Measurements from ENCODE around the gene RARG.

RARG gene

GRCh38 chr12:53194973-53195372 is 37.0 kb downstream of the RARG start:
- Histone ChIP-seq H3K27me3 (ENCODE audit: insufficient read depth, low read length) (peaks cover 3% of the 10 kb centered on the region), H2BK12ac (ENCODE audit: low read length) (no peak overlapping the region), H3K4ac (ENCODE audit: low read depth, low read length) (no peak overlapping the region), H3K4me2 (ENCODE audit: low read length) (no peak overlapping the region), H3K14ac (ENCODE audit: low read length) (no peak overlapping the region), H3K9me3 (ENCODE audit: insufficient read depth, low read depth, low read length) (no peaks in the 10 kb centered on the region), H3K27ac (ENCODE audit: low read depth, low read length) (no peak overlapping the region), H2AFZ (ENCODE audit: insufficient read depth, low read length, poor library complexity) (no peak overlapping the region), H2BK120ac (ENCODE audit: insufficient read depth, low read length, poor library complexity) (no peak overlapping the region), H3K23ac (ENCODE audit: low read length) (no peak overlapping the region), H4K91ac (ENCODE audit: low read depth, low read length) (no peak overlapping the region), H3K79me1 (ENCODE audit: low read length) (no peaks in the 10 kb centered on the region), H3K36me3 (ENCODE audit: control insufficient read depth in 1 of 2, insufficient read depth in 2 of 2, low read length in 2 of 2) (peaks cover 2 to 7% of the 10 kb centered on the region in 2 experiments), H2BK5ac (ENCODE audit: low read depth, low read length, poor library complexity) (no peak overlapping the region), H3K18ac (ENCODE audit: low read length) (no peak overlapping the region), H3K9ac (ENCODE audit: low read length) (no peak overlapping the region), H3K4me3 (ENCODE audit: low read depth, low read length) (no peak overlapping the region), H4K12ac (ENCODE audit: low read depth, low read length) (no peak overlapping the region), H2AK5ac (ENCODE audit: low read length) (no peak overlapping the region), H3K79me2 (ENCODE audit: control insufficient read depth, insufficient read depth, low read length, poor library complexity) (no peaks in the 10 kb centered on the region), H3K4me1 (ENCODE audit: control insufficient read depth in 1 of 2, insufficient read depth in 2 of 2, low read length in 2 of 2) (peaks cover 0 to 4% of the 10 kb centered on the region in 2 experiments), H4K8ac (ENCODE audit: low read depth, low read length) (no peak overlapping the region)
- DNase-seq = no peak
- WGBS (ENCODE audit: extremely low coverage, insufficient coverage, insufficient read length) = no CpG with 5 or more reads among the region's 1 CpG

- Histone ChIP-seq H3K23ac (ENCODE audit: low read length) (no peak overlapping the region), H2BK12ac (ENCODE audit: low read length) (no peak overlapping the region), H3K36me3 (ENCODE audit: control insufficient read depth in 1 of 2, insufficient read depth in 2 of 2, low read length in 2 of 2) (peaks cover 2 to 7% of the 10 kb centered on the region in 2 experiments), H3K27me3 (ENCODE audit: insufficient read depth, low read length) (peaks cover 3% of the 10 kb centered on the region), H4K91ac (ENCODE audit: low read depth, low read length) (no peak overlapping the region), H3K4me2 (ENCODE audit: low read length) (no peak overlapping the region), H2BK120ac (ENCODE audit: insufficient read depth, low read length, poor library complexity) (no peak overlapping the region), H3K79me2 (ENCODE audit: control insufficient read depth, insufficient read depth, low read length, poor library complexity) (no peaks in the 10 kb centered on the region), H3K27ac (ENCODE audit: low read depth, low read length) (no peak overlapping the region), H2AK5ac (ENCODE audit: low read length) (no peak overlapping the region), H3K9me3 (ENCODE audit: insufficient read depth, low read depth, low read length) (no peaks in the 10 kb centered on the region), H3K4me1 (ENCODE audit: control insufficient read depth in 1 of 2, insufficient read depth in 2 of 2, low read length in 2 of 2) (peaks cover 0 to 4% of the 10 kb centered on the region in 2 experiments), H3K79me1 (ENCODE audit: low read length) (no peaks in the 10 kb centered on the region), H3K4ac (ENCODE audit: low read depth, low read length) (no peak overlapping the region), H4K12ac (ENCODE audit: low read depth, low read length) (no peak overlapping the region), H2AFZ (ENCODE audit: insufficient read depth, low read length, poor library complexity) (no peak overlapping the region), H3K14ac (ENCODE audit: low read length) (no peak overlapping the region), H3K9ac (ENCODE audit: low read length) (no peak overlapping the region), H4K8ac (ENCODE audit: low read depth, low read length) (no peak overlapping the region), H2BK5ac (ENCODE audit: low read depth, low read length, poor library complexity) (no peak overlapping the region), H3K4me3 (ENCODE audit: low read depth, low read length) (no peak overlapping the region), H3K18ac (ENCODE audit: low read length) (no peak overlapping the region)
- no CpG with 5 or more reads among the region's 11 CpGs for WGBS (ENCODE audit: extremely low coverage, insufficient coverage, insufficient read length)
- DNase-seq = no peak
Observed at GRCh38 chr12:53193985-53194716, 37.9 kb downstream of the RARG start.

GRCh38 chr12:53193040-53193439 is 39.0 kb downstream of the RARG start:
- H3K79me1 ChIP-seq (ENCODE audit: low read length) = no peaks in the 10 kb centered on the region
- H3K9ac ChIP-seq (ENCODE audit: low read length) = no peak overlapping the region
- peaks cover 0 to 4% of the 10 kb centered on the region in 2 experiments for H3K4me1 ChIP-seq (ENCODE audit: control insufficient read depth in 1 of 2, insufficient read depth in 2 of 2, low read length in 2 of 2)
- peaks cover 6 to 12% of the 10 kb centered on the region in 2 experiments for H3K36me3 ChIP-seq (ENCODE audit: control insufficient read depth in 1 of 2, insufficient read depth in 2 of 2, low read length in 2 of 2)
- no peak overlapping the region for H4K12ac ChIP-seq (ENCODE audit: low read depth, low read length)
- no peak overlapping the region for H2BK5ac ChIP-seq (ENCODE audit: low read depth, low read length, poor library complexity)
- no peak overlapping the region for H3K14ac ChIP-seq (ENCODE audit: low read length)
- H2BK120ac ChIP-seq (ENCODE audit: insufficient read depth, low read length, poor library complexity) = no peak overlapping the region
- H4K91ac ChIP-seq (ENCODE audit: low read depth, low read length) = no peak overlapping the region
- no peak overlapping the region for H2BK12ac ChIP-seq (ENCODE audit: low read length)
- no peak overlapping the region for H2AK5ac ChIP-seq (ENCODE audit: low read length)
- no peaks in the 10 kb centered on the region for H3K79me2 ChIP-seq (ENCODE audit: control insufficient read depth, insufficient read depth, low read length, poor library complexity)
- peaks cover 3% of the 10 kb centered on the region for H3K27me3 ChIP-seq (ENCODE audit: insufficient read depth, low read length)
- no peak overlapping the region for H3K4ac ChIP-seq (ENCODE audit: low read depth, low read length)
- no peak overlapping the region for H3K4me3 ChIP-seq (ENCODE audit: low read depth, low read length)
- H3K23ac ChIP-seq (ENCODE audit: low read length) = no peak overlapping the region
- no peak overlapping the region for H4K8ac ChIP-seq (ENCODE audit: low read depth, low read length)
- no peak for DNase-seq
- H3K27ac ChIP-seq (ENCODE audit: low read depth, low read length) = no peak overlapping the region
- H3K9me3 ChIP-seq (ENCODE audit: insufficient read depth, low read depth, low read length) = no peaks in the 10 kb centered on the region
- H2AFZ ChIP-seq (ENCODE audit: insufficient read depth, low read length, poor library complexity) = no peak overlapping the region
- no peak overlapping the region for H3K18ac ChIP-seq (ENCODE audit: low read length)
- no peak overlapping the region for H3K4me2 ChIP-seq (ENCODE audit: low read length)
- no CpG with 5 or more reads among the region's 9 CpGs for WGBS (ENCODE audit: extremely low coverage, insufficient coverage, insufficient read length)

GRCh38 chr12:53192531-53193021 is 39.4 kb downstream of the RARG start:
- peaks cover 3% of the 10 kb centered on the region for H3K27me3 ChIP-seq (ENCODE audit: insufficient read depth, low read length)
- H3K79me1 ChIP-seq (ENCODE audit: low read length) = no peaks in the 10 kb centered on the region
- H2AFZ ChIP-seq (ENCODE audit: insufficient read depth, low read length, poor library complexity) = no peak overlapping the region
- no peak overlapping the region for H4K8ac ChIP-seq (ENCODE audit: low read depth, low read length)
- H3K4ac ChIP-seq (ENCODE audit: low read depth, low read length) = no peak overlapping the region
- H2BK5ac ChIP-seq (ENCODE audit: low read depth, low read length, poor library complexity) = no peak overlapping the region
- no peak overlapping the region for H3K4me3 ChIP-seq (ENCODE audit: low read depth, low read length)
- H3K4me1 ChIP-seq (ENCODE audit: control insufficient read depth in 1 of 2, insufficient read depth in 2 of 2, low read length in 2 of 2) = peaks cover 1 to 6% of the 10 kb centered on the region in 2 experiments
- no peak overlapping the region for H3K14ac ChIP-seq (ENCODE audit: low read length)
- H3K36me3 ChIP-seq (ENCODE audit: control insufficient read depth in 1 of 2, insufficient read depth in 2 of 2, low read length in 2 of 2) = peaks cover 7 to 17% of the 10 kb centered on the region in 2 experiments
- no CpG with 5 or more reads among the region's 14 CpGs for WGBS (ENCODE audit: extremely low coverage, insufficient coverage, insufficient read length)
- no peak overlapping the region for H4K12ac ChIP-seq (ENCODE audit: low read depth, low read length)
- H3K18ac ChIP-seq (ENCODE audit: low read length) = no peak overlapping the region
- H3K79me2 ChIP-seq (ENCODE audit: control insufficient read depth, insufficient read depth, low read length, poor library complexity) = no peaks in the 10 kb centered on the region
- H3K9ac ChIP-seq (ENCODE audit: low read length) = no peak overlapping the region
- H2BK12ac ChIP-seq (ENCODE audit: low read length) = no peak overlapping the region
- H4K91ac ChIP-seq (ENCODE audit: low read depth, low read length) = no peak overlapping the region
- H3K23ac ChIP-seq (ENCODE audit: low read length) = no peak overlapping the region
- no peaks in the 10 kb centered on the region for H3K9me3 ChIP-seq (ENCODE audit: insufficient read depth, low read depth, low read length)
- no peak for DNase-seq
- H3K27ac ChIP-seq (ENCODE audit: low read depth, low read length) = no peak overlapping the region
- no peak overlapping the region for H3K4me2 ChIP-seq (ENCODE audit: low read length)
- H2BK120ac ChIP-seq (ENCODE audit: insufficient read depth, low read length, poor library complexity) = no peak overlapping the region
- no peak overlapping the region for H2AK5ac ChIP-seq (ENCODE audit: low read length)

Data from trophoblast cell (in vitro differentiated cells and primary cell).